ENCODE data around the gene LRMDA.

DNA sequence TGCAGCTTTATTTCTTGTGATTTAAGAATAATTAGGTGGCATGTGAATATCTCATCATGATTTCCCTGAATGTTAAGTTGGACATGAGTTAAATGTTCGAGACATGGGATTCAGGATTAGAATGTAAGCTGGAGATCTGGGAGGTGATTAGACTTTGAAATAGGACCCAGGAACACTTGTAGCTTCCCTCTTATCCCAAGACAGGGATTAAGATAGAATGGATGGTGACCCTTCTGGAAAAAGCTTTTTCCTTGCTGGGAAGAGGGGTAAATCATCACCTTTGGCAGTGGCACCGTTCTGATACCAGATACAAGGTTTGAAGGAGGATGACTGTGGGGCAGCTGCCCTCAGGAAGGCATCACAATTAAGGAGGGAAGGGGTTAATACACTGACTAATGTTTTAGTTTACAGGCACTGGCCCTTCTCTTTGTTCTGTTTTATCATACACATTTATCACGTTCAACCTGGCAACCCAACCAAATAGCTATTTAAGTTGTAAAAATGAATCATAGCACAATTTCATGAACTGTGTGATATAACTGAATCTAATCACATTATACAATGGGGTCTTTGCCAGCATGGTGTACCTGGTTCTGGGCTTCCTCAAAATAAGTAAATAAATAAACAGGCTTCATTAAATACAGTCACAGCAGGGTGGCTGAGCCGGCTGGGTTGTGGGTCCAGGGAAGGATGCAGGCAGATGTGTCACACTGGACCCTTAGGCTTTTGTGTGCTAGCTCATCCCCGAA lies 212.7 kb downstream of the LRMDA start:
- TF ChIP-seq POLR2A (IDR thresholded peaks at IDR 0.05) (no peak), POLR2AphosphoS5 (IDR thresholded peaks at IDR 0.05) (no peak)
- TF ChIP-seq, protein P1, sequence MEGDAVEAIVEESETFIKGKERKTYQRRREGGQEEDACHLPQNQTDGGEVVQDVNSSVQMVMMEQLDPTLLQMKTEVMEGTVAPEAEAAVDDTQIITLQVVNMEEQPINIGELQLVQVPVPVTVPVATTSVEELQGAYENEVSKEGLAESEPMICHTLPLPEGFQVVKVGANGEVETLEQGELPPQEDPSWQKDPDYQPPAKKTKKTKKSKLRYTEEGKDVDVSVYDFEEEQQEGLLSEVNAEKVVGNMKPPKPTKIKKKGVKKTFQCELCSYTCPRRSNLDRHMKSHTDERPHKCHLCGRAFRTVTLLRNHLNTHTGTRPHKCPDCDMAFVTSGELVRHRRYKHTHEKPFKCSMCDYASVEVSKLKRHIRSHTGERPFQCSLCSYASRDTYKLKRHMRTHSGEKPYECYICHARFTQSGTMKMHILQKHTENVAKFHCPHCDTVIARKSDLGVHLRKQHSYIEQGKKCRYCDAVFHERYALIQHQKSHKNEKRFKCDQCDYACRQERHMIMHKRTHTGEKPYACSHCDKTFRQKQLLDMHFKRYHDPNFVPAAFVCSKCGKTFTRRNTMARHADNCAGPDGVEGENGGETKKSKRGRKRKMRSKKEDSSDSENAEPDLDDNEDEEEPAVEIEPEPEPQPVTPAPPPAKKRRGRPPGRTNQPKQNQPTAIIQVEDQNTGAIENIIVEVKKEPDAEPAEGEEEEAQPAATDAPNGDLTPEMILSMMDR (IDR thresholded peaks at IDR 0.05) = no peak
